GM12878 (cell line): ENCODE data around the gene NLN. TPM values are rescaled to one million over a fixed set of nuclear protein-coding genes. Genes with fewer than 3 reads are reported as not detected.

Source experiments
- ATF7 ChIP-seq: fragments of 450-650 bp; IDR thresholded peaks from 2 replicates; pipeline ENCODE4 v1.6.1; 2016; ENCODE audit warnings: low read depth, mild to moderate bottlenecking
- BACH1 ChIP-seq: fragments of 450-650 bp; IDR thresholded peaks from 2 replicates; pipeline ENCODE4 v1.6.1; 2017; ENCODE audit warnings: mild to moderate bottlenecking, borderline replicate concordance
- BRCA1 ChIP-seq: IDR thresholded peaks from 2 replicates; pipeline ENCODE4 v1.6.1; 2011; ENCODE audit warnings: low read depth, low read length, improper control_type of control experiment
- CBFB ChIP-seq: IDR thresholded peaks from 2 replicates; pipeline ENCODE4 v1.6.1; 2016; ENCODE audit warnings: antibody characterized with exemption, low read depth
- CTCF ChIP-seq, 3 experiments: IDR thresholded peaks in 2 of 3; conservative IDR thresholded peaks in 1 of 3; 2 replicates each; pipeline ENCODE4 v1.5.1; 2011; ENCODE audit warnings: low read depth in 3 of 3, low read length in 3 of 3, mild to moderate bottlenecking in 3 of 3, control low read depth in 2 of 3, moderate library complexity in 2 of 3, inconsistent platforms in 1 of 3, mixed read lengths in 1 of 3; ENCODE audit not compliant: control insufficient read depth in 2 of 3, insufficient read depth in 1 of 3; ENCODE audit errors: extremely low read depth in 1 of 3
- E2F8 ChIP-seq: fragments of 450-650 bp; IDR thresholded peaks from 2 replicates; pipeline ENCODE4 v1.6.1; 2018; ENCODE audit warnings: mild to moderate bottlenecking, low read depth, moderate library complexity; ENCODE audit not compliant: partially characterized antibody
- EP300 ChIP-seq, 2 experiments: fragments of 150-350 bp in 1 of 2; IDR thresholded peaks; 2 replicates each; pipeline ENCODE4 v1.6.1; 2011 to 2012; ENCODE audit warnings: low read depth in 2 of 2, low read length in 2 of 2, borderline replicate concordance in 1 of 2, improper control_type of control experiment in 1 of 2, inconsistent platforms in 1 of 2; ENCODE audit not compliant: control insufficient read depth in 1 of 2
- FOS ChIP-seq: IDR thresholded peaks from 3 replicates; pipeline ENCODE4 v1.6.1; 2011; ENCODE audit warnings: borderline replicate concordance; ENCODE audit not compliant: insufficient read length; ENCODE audit errors: extremely low read depth
- HDAC6 ChIP-seq: fragments of 200-600 bp; sonication (generic); IDR thresholded peaks from one replicate; pipeline ENCODE4 v1.8.0; 2017; ENCODE audit warnings: antibody characterized with exemption; ENCODE audit not compliant: unreplicated experiment
- IKZF2 ChIP-seq, 2 experiments: fragments of 450-650 bp; IDR thresholded peaks; 2 replicates each; pipeline ENCODE4 v1.6.1; 2017; ENCODE audit warnings: mild to moderate bottlenecking in 2 of 2, moderate library complexity in 2 of 2
- JUNB ChIP-seq: IDR thresholded peaks from 2 replicates; pipeline ENCODE4 v1.6.1; 2016; ENCODE audit warnings: antibody characterized with exemption, mild to moderate bottlenecking
- MTA2 ChIP-seq: fragments of 450-650 bp; IDR thresholded peaks from 2 replicates; pipeline ENCODE4 v1.6.1; 2016; ENCODE audit warnings: low read depth, mild to moderate bottlenecking, moderate library complexity
- MTA3 ChIP-seq: IDR thresholded peaks from 2 replicates; pipeline ENCODE4 v1.6.1; 2012; ENCODE audit warnings: low read length, inconsistent platforms, borderline replicate concordance
- MYB ChIP-seq: fragments of 150-350 bp; IDR thresholded peaks from 2 replicates; pipeline ENCODE4 v1.6.1; 2014; ENCODE audit warnings: mild to moderate bottlenecking, low read depth, low read length, borderline replicate concordance
- NFYB ChIP-seq: IDR thresholded peaks from 2 replicates; pipeline ENCODE4 v1.6.1; 2011; ENCODE audit warnings: low read depth, mild to moderate bottlenecking, low read length, improper control_type of control experiment, moderate library complexity; ENCODE audit not compliant: insufficient read depth
- NRF1 ChIP-seq: conservative IDR thresholded peaks from 2 replicates; pipeline ENCODE4 v1.6.1; 2011; ENCODE audit warnings: mild to moderate bottlenecking, low read depth, low read length, improper control_type of control experiment
- PKNOX1 ChIP-seq: fragments of 450-650 bp; IDR thresholded peaks from 2 replicates; pipeline ENCODE4 v1.6.1; 2016; ENCODE audit warnings: mild to moderate bottlenecking
- POLR2A ChIP-seq: IDR thresholded peaks from 2 replicates; pipeline ENCODE4 v1.6.1; 2011; ENCODE audit warnings: low read depth, mild to moderate bottlenecking, low read length
- RB1 ChIP-seq: fragments of 450-650 bp; formaldehyde crosslinking; IDR thresholded peaks from 2 replicates; pipeline ENCODE4 v1.6.1; 2017; ENCODE audit warnings: mild to moderate bottlenecking, borderline replicate concordance
- RUNX3 ChIP-seq: IDR thresholded peaks from 2 replicates; pipeline ENCODE4 v1.6.1; 2012; ENCODE audit warnings: low read length, inconsistent platforms
- SMAD5 ChIP-seq: IDR thresholded peaks from 2 replicates; pipeline ENCODE4 v1.6.1; 2016; ENCODE audit warnings: antibody characterized with exemption, low read depth
- SMARCA5 ChIP-seq: fragments of 450-650 bp; IDR thresholded peaks from 2 replicates; pipeline ENCODE4 v1.6.1; 2017; ENCODE audit warnings: mild to moderate bottlenecking
- SPI1 ChIP-seq: IDR thresholded peaks from 2 replicates; pipeline ENCODE4 v1.6.1; 2011; ENCODE audit warnings: low read depth, mild to moderate bottlenecking, low read length, moderate library complexity, borderline replicate concordance; ENCODE audit not compliant: insufficient read depth
- TCF3 ChIP-seq: IDR thresholded peaks from 2 replicates; pipeline ENCODE4 v1.6.1; 2012; ENCODE audit warnings: low read depth, mild to moderate bottlenecking, low read length, borderline replicate concordance; ENCODE audit not compliant: insufficient read depth
- USF2 ChIP-seq: IDR thresholded peaks from 2 replicates; pipeline ENCODE4 v1.6.1; 2011; ENCODE audit warnings: low read depth, low read length, improper control_type of control experiment, borderline replicate concordance
- ZNF622 ChIP-seq: fragments of 450-650 bp; IDR thresholded peaks from 2 replicates; pipeline ENCODE4 v1.6.1; 2017; ENCODE audit warnings: mild to moderate bottlenecking, inconsistent platforms
- polyA plus RNA-seq, 11 experiments: library from polyadenylated mRNA; depleted of rRNA in 4 of 11; unstranded in 6 of 11; stranded (reverse) in 5 of 11; fragments of >200 nt; fragmentation: Nextera tagmentation in 4 of 11; fragmentation: Illumina TruSeq in 1 of 11; extraction: Ambion mirVana in 4 of 11; extraction: Trizol in 1 of 11; gene quantifications; 1 replicate in 1 of 11; 2 replicates in 10 of 11; pipeline versions ENCODE4 v1.2.1 to v1.2.3, GENCODE V29; 2011 to 2016; ENCODE audit warnings: inconsistent platforms in 2 of 11, missing spikeins in 2 of 11, low read depth in 1 of 11
- total RNA-seq, 4 experiments: library from RNA; depleted of rRNA in 3 of 4; stranded (reverse); fragments of >200 nt in 3 of 4; fragmentation: Illumina TruSeq in 1 of 4; extraction: Trizol in 1 of 4; gene quantifications; 2 replicates each; pipeline versions ENCODE4 v1.2.1 to v1.2.3, GENCODE V29; 2013 to 2021

NLN gene
- total and polyA plus RNA-seq, 10 of the 15 experiments (the other 5 are each of a cell fraction or from before 2014, with no cell fraction given) = 6.8 to 56.9 (median 33.3) TPM

- TF ChIP-seq CTCF (IDR thresholded peaks at IDR 0.05 in 2 of 3, conservative IDR thresholded peaks at IDR 0.05 in 1 of 3; ENCODE audit: control insufficient read depth in 2 of 3, extremely low read depth in 1 of 3, insufficient read depth in 1 of 3, low read depth in 3 of 3, low read length in 3 of 3) = no peak
- TF ChIP-seq POLR2A = no peak
- TF ChIP-seq BRCA1 = no peak
- TF ChIP-seq RUNX3 = peak; percentile 24
- no peak for TF ChIP-seq HDAC6
- TF ChIP-seq MTA2 = peak; percentile 23; the same call in 1 of the 2 replicates
- TF ChIP-seq SPI1 = no peak
- no peak for TF ChIP-seq MTA3
- TF ChIP-seq SMAD5 = no peak
- TF ChIP-seq USF2 = no peak
- peak; percentile 35; the same call in 1 of the 2 replicates for TF ChIP-seq BACH1
- TF ChIP-seq FOS = no peak
- no peak for TF ChIP-seq RB1
- no peak for TF ChIP-seq CBFB
- no peak for TF ChIP-seq TCF3
- TF ChIP-seq NFYB = no peak
- TF ChIP-seq MYB = no peak
- no peak for TF ChIP-seq E2F8
- no peak for TF ChIP-seq ATF7
- no peak for TF ChIP-seq NRF1
- TF ChIP-seq EP300 (IDR thresholded peaks at IDR 0.05; ENCODE audit: borderline replicate concordance in 1 of 2, control insufficient read depth in 1 of 2, low read depth in 2 of 2, low read length in 2 of 2) = no peak
- TF ChIP-seq IKZF2 (IDR thresholded peaks at IDR 0.05) = peak; percentile 53 to 62; a peak in 3 of 4 replicates
- TF ChIP-seq JUNB = no peak
- no peak for TF ChIP-seq ZNF622
- TF ChIP-seq SMARCA5 = no peak
- TF ChIP-seq PKNOX1 = peak; percentile 64; the same call in 1 of the 2 replicates
Measured at GRCh38 chr5:65727491-65728156, 5.6 kb downstream of the NLN start (continued).
